ENCODE measurements around the gene MUC12.
"Not testable (repeated sequence)": the region's sequence is repeated elsewhere in the genome, so short reads cannot be mapped to it uniquely, and the experiment has no call there.

DNA sequence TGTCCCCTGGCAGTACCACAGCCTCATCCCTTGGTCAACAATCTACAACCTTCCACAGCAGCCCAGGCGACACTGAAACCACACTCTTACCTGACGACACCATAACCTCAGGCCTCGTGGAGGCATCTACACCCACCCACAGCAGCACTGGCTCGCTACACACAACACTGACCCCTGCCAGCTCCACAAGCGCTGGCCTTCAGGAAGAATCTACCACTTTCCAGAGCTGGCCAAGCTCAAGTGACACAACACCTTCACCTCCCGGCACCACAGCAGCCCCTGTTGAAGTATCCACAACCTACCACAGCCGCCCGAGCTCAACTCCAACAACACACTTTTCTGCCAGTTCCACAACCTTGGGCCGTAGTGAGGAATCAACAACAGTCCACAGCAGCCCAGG is 30.0 kb downstream of the MUC12 start:
- TF ChIP-seq, protein P1, sequence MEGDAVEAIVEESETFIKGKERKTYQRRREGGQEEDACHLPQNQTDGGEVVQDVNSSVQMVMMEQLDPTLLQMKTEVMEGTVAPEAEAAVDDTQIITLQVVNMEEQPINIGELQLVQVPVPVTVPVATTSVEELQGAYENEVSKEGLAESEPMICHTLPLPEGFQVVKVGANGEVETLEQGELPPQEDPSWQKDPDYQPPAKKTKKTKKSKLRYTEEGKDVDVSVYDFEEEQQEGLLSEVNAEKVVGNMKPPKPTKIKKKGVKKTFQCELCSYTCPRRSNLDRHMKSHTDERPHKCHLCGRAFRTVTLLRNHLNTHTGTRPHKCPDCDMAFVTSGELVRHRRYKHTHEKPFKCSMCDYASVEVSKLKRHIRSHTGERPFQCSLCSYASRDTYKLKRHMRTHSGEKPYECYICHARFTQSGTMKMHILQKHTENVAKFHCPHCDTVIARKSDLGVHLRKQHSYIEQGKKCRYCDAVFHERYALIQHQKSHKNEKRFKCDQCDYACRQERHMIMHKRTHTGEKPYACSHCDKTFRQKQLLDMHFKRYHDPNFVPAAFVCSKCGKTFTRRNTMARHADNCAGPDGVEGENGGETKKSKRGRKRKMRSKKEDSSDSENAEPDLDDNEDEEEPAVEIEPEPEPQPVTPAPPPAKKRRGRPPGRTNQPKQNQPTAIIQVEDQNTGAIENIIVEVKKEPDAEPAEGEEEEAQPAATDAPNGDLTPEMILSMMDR (IDR thresholded peaks at IDR 0.05): not testable (repeated sequence)
- TF ChIP-seq ZFX (IDR thresholded peaks at IDR 0.05; ENCODE audit: borderline replicate concordance): not testable (repeated sequence)

All from 22Rv1 (cell line).